ENCODE measurements around the gene PCDHA9. TPM values are rescaled to one million over a fixed set of nuclear protein-coding genes. Genes with fewer than 3 reads are reported as not detected.

Gene PCDHA9
- total and polyA plus RNA-seq, 10 of the 15 experiments (the other 5 are each of a cell fraction or from before 2014, with no cell fraction given): 0.01 to 0.06 (median 0.03) TPM; not detected in 7

- H2AFZ ChIP-seq (ENCODE audit: control insufficient read depth, low read depth, low read length): no peak overlapping the region
- H3K4me3 ChIP-seq: no peak overlapping the region
- intact Hi-C loops (cut with micrococcal nuclease; ENCODE audit: unreplicated experiment): no loop called here
- FAIRE-seq: no peak
- in situ Hi-C loops (cut with MboI): no loop called here
- H3K27ac ChIP-seq (ENCODE audit: control insufficient read depth, insufficient read depth): no peak overlapping the region
- no peak for ATAC-seq
- no peaks in the 10 kb centered on the region for H4K20me1 ChIP-seq (ENCODE audit: control insufficient read depth, insufficient read depth)
- no peaks in the 10 kb centered on the region for H3K4me1 ChIP-seq (ENCODE audit: control insufficient read depth, insufficient read depth, low read length)
- no peaks in the 10 kb centered on the region for H3K36me3 ChIP-seq (ENCODE audit: control insufficient read depth in 2 of 2, insufficient read depth in 2 of 2, low read length in 1 of 2)
- DNase-seq (ENCODE audit: low read depth, low spot score): no peak
- ChIA-PET SMC1A (ENCODE audit: uncharacterized antibody, unreplicated experiment) (no interaction called here), CTCF (interaction anchor here (0.6 to 0.9 kb wide), 3 partner anchors 9 to 680 kb away, joined by 3 to 4 read pairs (median 4); no protein-coding TSS in a partner anchor), RAD21 (ENCODE audit: unreplicated experiment) (no interaction called here), POLR2A (no interaction called here)
- no TSS peak for BruUV-seq (replicated peaks)
- H3K4me2 ChIP-seq (ENCODE audit: control insufficient read depth, insufficient read depth): no peak overlapping the region
- H3K9ac ChIP-seq (ENCODE audit: control insufficient read depth, insufficient read depth, low read length): no peak overlapping the region
- WGBS (ENCODE audit: insufficient coverage, insufficient replicate concordance, low lambda C conversion rate, missing lambda C conversion rate): 84% methylated on average over 5 of the region's 5 CpGs
- no peaks in the 10 kb centered on the region; the same call in 1 of the 3 replicates for H3K9me3 ChIP-seq (replicated peaks; ENCODE audit: control insufficient read depth, insufficient read depth, low read length)
- TF ChIP-seq TARDBP (IDR thresholded peaks at IDR 0.05; ENCODE audit: borderline replicate concordance) (no peak), YY1 (IDR thresholded peaks at IDR 0.05; ENCODE audit: low read depth, low read length) (no peak), SIX5 (IDR thresholded peaks at IDR 0.05; ENCODE audit: low read depth, low read length, severe bottlenecking) (no peak), ASH2L (IDR thresholded peaks at IDR 0.05; ENCODE audit: borderline replicate concordance, low read depth) (no peak), ZNF622 (IDR thresholded peaks at IDR 0.05) (no peak), SREBF2 (IDR thresholded peaks at IDR 0.05; ENCODE audit: low read length) (no peak), RAD51 (IDR thresholded peaks at IDR 0.05) (no peak), FOXM1 (IDR thresholded peaks at IDR 0.05; ENCODE audit: low read depth, low read length) (no peak), CHD4 (IDR thresholded peaks at IDR 0.05) (no peak), TCF3 (IDR thresholded peaks at IDR 0.05; ENCODE audit: borderline replicate concordance, insufficient read depth, low read depth, low read length) (no peak), TAF1 (IDR thresholded peaks at IDR 0.05; ENCODE audit: borderline replicate concordance, low read depth, low read length) (no peak), STAT3 (IDR thresholded peaks at IDR 0.05; ENCODE audit: low read depth, low read length) (no peak), EP300 (IDR thresholded peaks at IDR 0.05; ENCODE audit: borderline replicate concordance in 1 of 2, control insufficient read depth in 1 of 2, low read depth in 2 of 2, low read length in 2 of 2) (no peak), RELA (IDR thresholded peaks at IDR 0.05; ENCODE audit: borderline replicate concordance, partially characterized antibody) (no peak), IRF4 (IDR thresholded peaks at IDR 0.05; ENCODE audit: low read depth, low read length) (no peak), ZNF207 (IDR thresholded peaks at IDR 0.05; ENCODE audit: borderline replicate concordance) (no peak), GATAD2B (conservative IDR thresholded peaks at IDR 0.05; ENCODE audit: low read depth) (no peak)
- TF ChIP-seq, protein P1, sequence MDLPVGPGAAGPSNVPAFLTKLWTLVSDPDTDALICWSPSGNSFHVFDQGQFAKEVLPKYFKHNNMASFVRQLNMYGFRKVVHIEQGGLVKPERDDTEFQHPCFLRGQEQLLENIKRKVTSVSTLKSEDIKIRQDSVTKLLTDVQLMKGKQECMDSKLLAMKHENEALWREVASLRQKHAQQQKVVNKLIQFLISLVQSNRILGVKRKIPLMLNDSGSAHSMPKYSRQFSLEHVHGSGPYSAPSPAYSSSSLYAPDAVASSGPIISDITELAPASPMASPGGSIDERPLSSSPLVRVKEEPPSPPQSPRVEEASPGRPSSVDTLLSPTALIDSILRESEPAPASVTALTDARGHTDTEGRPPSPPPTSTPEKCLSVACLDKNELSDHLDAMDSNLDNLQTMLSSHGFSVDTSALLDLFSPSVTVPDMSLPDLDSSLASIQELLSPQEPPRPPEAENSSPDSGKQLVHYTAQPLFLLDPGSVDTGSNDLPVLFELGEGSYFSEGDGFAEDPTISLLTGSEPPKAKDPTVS (IDR thresholded peaks at IDR 0.05; ENCODE audit: low read depth, low read length): no peak
- H3K27me3 ChIP-seq (replicated peaks in 1 of 2; ENCODE audit: control insufficient read depth in 2 of 2, insufficient read depth in 2 of 2, low read length in 1 of 2): no peaks in the 10 kb centered on the region
- no peaks in the 10 kb centered on the region for H3K79me2 ChIP-seq (ENCODE audit: control insufficient read depth, insufficient read depth, low read length)
Measured at GRCh38 chr5:140869555-140869886, 21.3 kb downstream of the PCDHA9 start.

All from GM12878 (cell line).